GM18499 (cell line): ENCODE measurements around the gene PLCL2.

ENCODE experiments used
- ATAC-seq: cut with Tn5 transposase; IDR thresholded peaks from one replicate; pipeline ENCODE4 v1.9.1; 2021; ENCODE audit warnings: moderate number of reproducible peaks; ENCODE audit not compliant: insufficient read depth, unreplicated experiment

The PLCL2 gene

GRCh38 chr3:16864610-16865313 lies 20.0 kb upstream of the PLCL2 start:
- no peak for ATAC-seq

GRCh38 chr3:16865335-16865734 lies 19.4 kb upstream of the PLCL2 start:
- no peak for ATAC-seq

GRCh38 chr3:16866571-16866970 lies 18.2 kb upstream of the PLCL2 start:
- ATAC-seq: no peak

- ATAC-seq: no peak
Measured at GRCh38 chr3:16868513-16868912, 16.2 kb upstream of the PLCL2 start.

DNA sequence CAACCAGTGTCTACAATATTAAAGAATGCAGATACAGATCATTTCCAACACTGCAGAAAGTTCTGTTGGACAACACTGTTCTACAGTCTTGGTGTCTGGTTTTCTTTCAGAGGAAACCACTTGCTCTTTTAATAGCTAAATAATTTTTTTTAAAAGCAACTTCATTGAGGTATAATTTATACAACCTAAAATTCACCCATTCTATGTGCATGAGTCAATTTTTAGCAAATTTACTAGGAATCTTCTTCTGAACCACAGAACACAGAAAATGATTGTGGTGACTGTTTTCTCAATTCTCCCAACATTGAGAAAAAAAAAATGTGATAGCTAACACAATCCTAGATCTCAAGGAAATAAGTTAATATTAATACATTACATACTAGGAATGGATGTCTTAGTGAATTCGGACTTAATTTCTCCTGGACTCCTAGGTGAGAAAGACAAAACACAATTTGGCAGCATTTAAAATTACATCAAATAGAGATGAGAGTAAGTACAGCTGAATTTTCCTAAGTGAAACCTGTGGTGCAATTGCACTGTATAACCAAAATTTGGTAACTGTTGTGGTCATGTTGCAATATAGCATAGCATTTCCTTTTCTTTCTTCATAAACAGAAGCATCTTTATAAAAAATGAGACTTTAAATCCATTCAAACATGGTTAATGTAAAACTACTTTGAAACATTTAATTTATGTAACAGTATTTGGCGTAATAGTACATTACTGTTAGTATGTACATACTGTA lies 15.3 kb upstream of the PLCL2 start:
- ATAC-seq: no peak

DNA sequence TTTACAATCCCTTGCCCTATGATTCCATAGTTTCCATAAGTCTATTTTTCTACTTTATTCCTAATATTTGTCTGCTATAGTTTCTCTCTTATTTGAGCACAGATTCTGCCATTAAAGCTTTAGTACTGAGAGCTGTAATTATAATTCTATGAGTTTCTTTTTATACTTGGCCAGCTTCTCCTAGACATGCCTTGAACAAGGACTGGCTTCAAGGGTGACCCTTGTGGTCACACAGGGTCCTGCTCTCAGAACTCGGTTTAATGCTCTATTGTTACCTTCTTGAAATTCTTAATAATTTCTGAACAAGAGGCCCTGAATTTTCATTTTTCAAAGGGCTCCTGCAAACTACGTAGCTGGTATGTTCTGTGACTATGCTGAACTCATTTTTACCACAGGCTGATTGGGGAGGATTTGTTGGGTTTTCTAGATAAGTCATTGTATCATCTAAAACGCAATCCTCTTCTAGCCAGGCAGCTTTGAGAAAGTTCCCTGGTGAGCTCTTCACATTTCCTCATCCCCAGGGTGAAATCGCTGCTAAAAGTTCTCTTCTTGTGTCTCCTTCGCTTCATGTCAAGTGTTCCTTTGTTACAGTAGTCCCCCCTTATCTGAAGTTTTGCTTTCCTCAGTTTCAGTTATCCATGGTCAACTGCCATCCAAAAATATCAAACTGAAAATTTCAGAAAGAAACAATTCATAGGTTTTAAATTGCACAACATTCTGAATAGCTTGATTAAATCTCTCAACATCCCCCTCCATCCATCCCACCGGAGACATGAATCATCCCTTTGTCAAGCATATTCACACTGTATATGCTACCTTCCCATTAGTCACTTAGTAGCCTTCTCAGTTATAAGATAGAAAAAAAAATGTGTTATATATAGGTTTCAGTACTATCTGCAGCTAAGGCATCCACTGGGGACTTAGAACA lies 12.6 kb upstream of the PLCL2 start:
- ATAC-seq: no peak

- ATAC-seq: no peak
Measured at GRCh38 chr3:16873872-16874271, 10.9 kb upstream of the PLCL2 start.

DNA sequence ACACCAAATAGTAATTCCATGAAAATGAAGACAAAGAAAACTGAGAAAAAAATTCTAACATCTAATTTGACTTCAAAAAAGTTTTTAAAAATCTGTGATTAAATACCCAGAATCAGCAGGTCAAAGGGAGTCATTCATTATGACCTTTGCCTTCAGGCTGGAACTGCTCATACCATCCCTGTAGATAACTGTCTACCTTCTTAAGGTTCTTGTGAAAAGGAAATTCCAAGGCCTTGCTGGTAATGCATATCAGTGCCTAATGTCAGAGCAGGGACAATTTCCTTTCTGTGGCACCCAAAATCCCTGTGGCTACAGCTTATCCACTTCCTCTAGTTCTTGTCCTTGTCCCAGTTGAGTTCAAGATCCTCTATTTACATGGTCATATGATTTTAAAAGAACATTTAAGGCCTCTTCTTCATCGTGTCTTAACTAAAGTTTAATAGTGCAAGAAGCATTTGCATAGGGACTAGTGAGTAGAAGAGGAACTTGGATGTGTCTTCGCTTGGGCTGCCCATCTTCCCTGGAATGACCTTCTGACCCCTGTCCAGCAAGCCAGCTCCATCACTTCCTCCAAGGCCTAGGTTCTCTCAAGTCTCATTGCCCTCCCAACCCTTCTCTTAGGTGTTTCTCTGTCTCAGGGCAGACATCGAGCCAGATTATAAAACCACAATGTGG lies 8.7 kb upstream of the PLCL2 start:
- no peak for ATAC-seq

GRCh38 chr3:16877505-16877904 lies 7.2 kb upstream of the PLCL2 start:
- no peak for ATAC-seq

- ATAC-seq: no peak
Measured at GRCh38 chr3:16877911-16878310, 6.8 kb upstream of the PLCL2 start.

GRCh38 chr3:16881896-16882630 lies 2.7 kb upstream of the PLCL2 start:
- ATAC-seq: no peak

DNA sequence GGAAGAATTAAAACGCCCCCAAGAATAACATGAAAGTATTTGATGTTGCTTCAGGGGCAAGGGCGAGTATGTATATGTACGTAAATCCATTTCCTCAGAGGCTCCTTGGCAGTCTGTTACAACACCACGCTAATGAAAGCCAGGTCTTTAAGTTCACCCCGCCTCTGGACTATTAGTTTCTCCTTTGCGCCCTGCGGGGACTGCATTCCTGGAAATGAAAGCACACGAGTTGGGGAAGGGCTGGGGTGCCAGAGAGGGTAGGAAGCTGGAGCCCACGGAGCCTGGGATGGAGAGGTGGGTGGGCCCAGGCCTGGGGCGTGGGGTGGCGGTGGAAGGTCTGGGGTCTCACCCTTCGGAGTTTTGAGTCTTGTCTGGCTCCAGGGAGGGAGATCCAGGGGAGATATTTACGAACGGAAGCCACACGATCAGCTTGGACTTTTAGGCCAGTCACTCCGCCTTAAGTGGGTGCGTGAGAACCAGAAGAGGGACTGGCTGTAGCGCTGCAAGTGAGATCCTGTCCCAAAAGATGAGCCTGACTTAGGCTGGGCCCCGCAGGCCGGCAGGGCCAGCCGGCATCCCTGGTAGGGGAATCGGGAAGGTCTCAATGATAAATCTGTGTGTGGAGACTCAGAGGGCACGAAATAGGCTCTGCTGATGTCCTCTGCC lies 1.6 kb upstream of the PLCL2 start:
- ATAC-seq: no peak

DNA sequence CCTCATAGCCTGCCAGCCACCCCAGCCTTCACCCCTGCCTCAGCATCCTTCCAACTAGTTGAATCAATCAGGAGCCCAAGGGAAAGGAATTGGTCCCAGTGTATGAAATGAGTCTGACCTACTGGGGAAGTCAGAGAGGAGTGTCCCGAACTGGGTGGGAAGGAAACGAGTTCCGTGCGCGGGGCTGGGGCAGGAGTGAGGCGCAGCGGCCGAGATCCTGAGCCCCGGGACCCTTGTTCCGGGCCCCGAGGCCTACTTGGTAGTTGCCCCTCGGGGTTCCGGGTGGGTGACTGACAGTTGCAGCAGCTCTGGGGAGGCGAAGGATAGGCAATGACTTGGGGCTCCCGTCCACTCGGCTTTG lies 1.1 kb upstream of the PLCL2 start:
- ATAC-seq: no peak

DNA sequence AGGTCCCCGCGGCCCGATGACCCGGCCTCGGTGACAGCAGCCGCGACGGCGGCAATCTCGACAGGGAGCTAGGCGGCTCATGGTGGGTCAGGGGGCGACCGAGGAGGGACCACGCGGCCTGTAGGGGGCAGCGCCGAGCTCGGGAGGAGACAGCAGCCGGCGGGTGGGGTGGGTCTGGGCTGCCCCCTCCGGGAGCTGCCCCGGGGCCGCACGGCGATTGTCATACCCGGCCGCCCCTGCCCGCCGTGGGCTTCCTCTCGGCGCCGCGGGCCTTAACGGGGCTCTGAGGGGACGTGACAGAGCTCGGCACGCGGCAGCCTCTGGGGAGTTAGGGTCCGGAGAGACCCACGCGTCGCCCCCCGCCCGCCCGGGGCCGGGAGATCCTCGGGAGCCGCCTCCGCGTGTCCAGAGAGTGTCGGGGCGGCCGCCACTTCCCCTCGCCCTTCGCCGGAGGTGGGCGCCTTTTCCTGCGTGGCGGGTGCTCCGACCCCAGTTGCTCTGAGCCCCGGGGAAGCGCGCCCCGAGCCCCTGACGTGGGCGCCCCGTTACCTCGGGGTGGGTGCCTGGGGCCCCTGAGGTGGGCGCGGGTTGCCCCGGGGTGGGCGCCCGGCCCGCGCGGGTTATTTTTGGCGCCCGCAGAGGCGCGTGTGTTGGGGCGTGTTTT lies 539 bp upstream of the PLCL2 start:
- ATAC-seq: no peak

DNA sequence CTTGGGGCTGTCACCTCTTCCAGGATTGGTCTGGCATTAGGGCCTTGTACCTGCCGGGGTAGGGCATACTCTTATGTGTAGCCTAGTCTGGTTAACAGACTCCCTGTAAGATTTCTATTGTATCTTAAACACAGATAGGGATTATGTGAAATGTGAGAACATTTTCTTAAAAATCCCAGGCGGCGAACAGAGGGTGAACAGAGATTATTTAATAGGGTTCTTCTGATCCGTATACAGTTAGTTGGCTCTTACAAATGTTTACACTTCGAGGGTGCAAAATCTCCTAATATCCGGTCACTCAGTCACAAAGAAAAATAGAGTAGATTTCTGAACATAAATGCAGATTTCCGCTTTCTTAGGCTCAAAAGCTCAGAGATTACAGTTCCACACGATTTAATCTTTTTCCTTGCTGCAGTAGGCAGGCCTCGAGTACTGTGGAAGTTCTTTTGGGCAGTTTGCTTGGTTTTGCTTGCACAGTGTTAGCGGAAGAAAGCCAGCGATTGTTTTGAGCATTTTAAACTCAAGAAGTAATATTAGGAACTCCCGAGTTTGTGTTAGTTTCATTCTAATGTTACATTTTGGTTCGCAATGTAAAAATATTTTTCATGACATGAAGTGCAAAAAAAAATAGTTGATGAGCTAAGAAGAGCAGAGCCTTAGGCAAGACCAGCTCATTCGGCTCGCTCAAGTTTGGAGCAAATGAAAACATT lies 993 bp downstream of the PLCL2 start:
- no peak for ATAC-seq

GRCh38 chr3:16886303-16886683 lies 1.5 kb downstream of the PLCL2 start:
- ATAC-seq: no peak

- no peak for ATAC-seq
Measured at GRCh38 chr3:16887130-16887529, 2.4 kb downstream of the PLCL2 start.

- ATAC-seq: no peak
Measured at GRCh38 chr3:16888356-16888755, 3.6 kb downstream of the PLCL2 start.
